GM21528 (cell line): ENCODE results near the gene BEAN1.
A peak's percentile ranks its signal among the peaks of the same experiment; 100 is the strongest.
"Not testable (repeated sequence)": the region's sequence is repeated elsewhere in the genome, so short reads cannot be mapped to it uniquely, and the experiment has no call there.

Source experiments
- ATAC-seq: cut with Tn5 transposase; IDR thresholded peaks from one replicate; pipeline ENCODE4 v1.9.1; 2021; ENCODE audit warnings: mild to moderate bottlenecking, moderate library complexity; ENCODE audit not compliant: unreplicated experiment, low FRiP score

BEAN1 gene

GRCh38 chr16:66466636-66467035, 39.5 kb downstream of the BEAN1 start:
- not testable (repeated sequence) for ATAC-seq

- no peak for ATAC-seq
These were observed 40.5 kb downstream of the BEAN1 start for GRCh38 chr16:66467611-66468010.

- ATAC-seq: no peak
These were observed 41.3 kb downstream of the BEAN1 start for GRCh38 chr16:66468321-66468965.

GRCh38 chr16:66469291-66469946, 42.3 kb downstream of the BEAN1 start:
- ATAC-seq: no peak

GRCh38 chr16:66469947-66470546, 43.0 kb downstream of the BEAN1 start:
- no peak for ATAC-seq

GRCh38 chr16:66470556-66470955, 43.5 kb downstream of the BEAN1 start:
- no peak for ATAC-seq

GRCh38 chr16:66471264-66471663, 44.2 kb downstream of the BEAN1 start:
- no peak for ATAC-seq

GRCh38 chr16:66471716-66472393, 44.8 kb downstream of the BEAN1 start:
- ATAC-seq: no peak

- no peak for ATAC-seq
These were observed 46.0 kb downstream of the BEAN1 start for GRCh38 chr16:66473051-66473571.

GRCh38 chr16:66473654-66474519, 46.8 kb downstream of the BEAN1 start:
- no peak for ATAC-seq

GRCh38 chr16:66474750-66475199, 47.7 kb downstream of the BEAN1 start:
- peak; percentile 68 for ATAC-seq

GRCh38 chr16:66475232-66475631, 48.1 kb downstream of the BEAN1 start:
- no peak for ATAC-seq

- ATAC-seq: no peak
These were observed 49.4 kb downstream of the BEAN1 start for GRCh38 chr16:66476328-66477027.

- ATAC-seq: no peak
These were observed 50.0 kb downstream of the BEAN1 start for GRCh38 chr16:66477028-66477515.

GRCh38 chr16:66478733-66479511, 51.8 kb downstream of the BEAN1 start:
- ATAC-seq: peak; percentile 52

GRCh38 chr16:66479661-66480264, 52.7 kb downstream of the BEAN1 start:
- ATAC-seq: no peak

GRCh38 chr16:66480265-66481080, 53.4 kb downstream of the BEAN1 start:
- ATAC-seq: no peak
